ENCODE measurements around the gene LMF1. TPM values are rescaled to one million over a fixed set of nuclear protein-coding genes. Genes with fewer than 3 reads are reported as not detected.

Gene LMF1
- total RNA-seq, 1 donor from 2014 or later: 13.6 TPM

GRCh38 chr16:1002399-1003166 is 31.8 kb upstream of the LMF1 start:
- DNase-seq: no peak

- DNase-seq: no peak
These were observed 30.3 kb upstream of the LMF1 start for GRCh38 chr16:1001096-1001495.

GRCh38 chr16:1000608-1001007 is 29.8 kb upstream of the LMF1 start:
- no peak for DNase-seq

- DNase-seq: no peak
These were observed 28.9 kb upstream of the LMF1 start for GRCh38 chr16:999677-1000076.

DNA sequence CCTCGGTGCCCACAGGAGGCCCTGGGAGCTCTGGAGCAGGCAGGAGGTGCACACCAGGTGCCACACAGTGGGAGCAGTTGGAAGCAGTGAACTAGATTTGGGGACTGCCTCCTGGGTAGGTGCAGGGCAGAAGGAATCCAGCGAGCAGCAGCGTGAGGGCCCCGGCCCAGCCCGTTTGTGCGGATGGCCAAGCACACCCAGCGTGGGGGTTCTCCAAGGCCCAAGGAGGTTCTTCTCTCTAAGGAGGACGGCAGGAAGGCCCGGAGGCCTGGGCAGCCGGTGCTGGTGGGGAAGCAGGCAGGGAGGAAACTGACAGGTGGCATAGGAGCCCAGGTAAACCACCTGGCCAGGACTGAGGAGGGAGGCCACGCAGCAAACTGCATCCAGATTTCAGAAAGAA is 27.8 kb upstream of the LMF1 start:
- DNase-seq: no peak

- DNase-seq: no peak
These were observed 27.4 kb upstream of the LMF1 start for GRCh38 chr16:998211-998610.

DNA sequence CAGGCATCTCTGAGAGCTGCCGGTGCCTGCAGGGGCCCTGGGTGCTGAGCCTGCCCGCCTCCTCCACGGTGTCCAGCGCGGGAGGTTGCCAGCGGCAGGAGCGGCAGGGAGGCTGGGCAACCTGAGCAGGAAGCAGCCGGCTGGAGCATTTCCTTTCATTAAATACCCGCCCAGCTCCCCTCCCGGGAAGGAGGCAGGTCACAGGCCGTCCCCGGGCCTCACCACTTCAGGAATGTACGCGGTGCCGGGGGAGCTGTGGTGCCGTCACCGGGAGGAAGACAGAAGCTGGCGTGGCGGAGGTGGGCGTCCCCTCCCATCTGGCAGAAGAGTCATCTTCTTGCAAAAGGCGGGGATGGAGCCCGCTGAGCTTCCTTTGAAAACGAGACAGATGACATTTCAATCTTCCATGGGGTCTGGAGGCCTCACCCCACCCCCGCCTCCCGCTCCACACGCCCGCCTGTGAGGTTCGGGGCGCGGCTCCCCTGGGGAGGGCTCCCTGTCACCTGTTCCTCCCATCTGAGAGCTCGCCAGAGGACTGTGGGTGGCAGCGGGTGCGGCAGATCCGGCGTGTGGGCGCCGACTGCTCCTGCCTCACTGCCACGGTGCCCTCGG is 26.8 kb upstream of the LMF1 start:
- no peak for DNase-seq

DNA sequence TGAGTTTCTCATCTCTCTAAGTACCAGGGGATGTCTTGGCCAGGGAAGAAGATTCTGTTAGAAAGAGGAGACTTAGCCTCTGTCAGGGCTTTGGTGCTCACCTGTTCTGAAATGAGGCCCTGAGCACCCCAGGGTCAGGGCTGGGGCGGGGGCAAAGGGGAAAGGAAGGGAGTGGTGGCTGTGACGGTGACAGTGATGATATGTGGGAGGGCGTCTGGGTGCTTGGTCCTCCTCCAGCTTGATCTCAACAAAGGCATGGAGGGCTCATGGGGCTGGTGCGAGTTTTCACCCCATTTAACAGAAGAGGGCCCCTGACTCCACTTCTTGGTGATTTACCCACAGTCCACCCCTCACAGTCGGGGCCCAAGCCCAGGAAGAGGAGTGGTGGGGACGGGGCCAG is 25.9 kb upstream of the LMF1 start:
- no peak for DNase-seq

- DNase-seq: no peak
These were observed 25.0 kb upstream of the LMF1 start for GRCh38 chr16:995783-996182.

DNA sequence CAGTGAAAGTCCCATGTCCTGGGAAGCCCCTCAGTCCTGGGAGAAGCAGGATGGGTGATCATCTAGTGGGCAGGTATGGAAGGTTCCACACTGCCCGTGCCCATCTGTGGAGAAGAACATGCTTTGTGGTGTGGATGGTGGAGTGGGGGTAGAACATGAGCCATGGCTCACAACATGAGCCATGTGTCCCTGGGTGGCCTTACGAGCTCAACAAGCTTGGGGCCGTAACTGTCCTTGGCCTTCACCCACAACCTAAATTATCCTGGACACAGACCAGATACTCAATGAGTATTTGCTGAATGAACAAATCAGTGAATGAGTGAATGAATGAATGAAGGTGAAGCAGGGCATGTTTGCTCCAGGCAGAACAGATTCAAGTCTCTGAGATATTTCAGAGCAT is 24.3 kb upstream of the LMF1 start:
- DNase-seq: no peak

- no peak for DNase-seq
These were observed 22.9 kb upstream of the LMF1 start for GRCh38 chr16:993731-994130.

DNA sequence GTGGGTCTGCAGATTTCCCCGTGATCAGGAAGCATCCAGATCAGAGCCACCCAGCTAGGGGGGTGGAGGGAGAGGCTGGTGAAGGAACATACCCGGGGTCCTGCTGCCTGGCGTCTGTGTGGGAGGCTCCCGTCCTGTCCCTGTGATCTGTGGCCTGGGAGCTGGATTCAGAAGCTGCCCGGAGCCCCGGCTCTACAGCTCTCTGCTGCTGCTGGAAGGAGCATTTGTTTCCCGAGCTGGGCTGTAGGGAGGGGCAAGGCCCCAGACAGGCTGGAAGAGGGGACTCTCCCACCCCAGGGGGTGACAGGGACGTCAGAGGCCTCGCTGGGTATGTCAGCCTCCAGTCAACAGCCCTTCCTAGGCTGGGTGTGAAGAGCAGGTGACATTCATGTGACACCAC is 21.0 kb upstream of the LMF1 start:
- no peak for DNase-seq

DNA sequence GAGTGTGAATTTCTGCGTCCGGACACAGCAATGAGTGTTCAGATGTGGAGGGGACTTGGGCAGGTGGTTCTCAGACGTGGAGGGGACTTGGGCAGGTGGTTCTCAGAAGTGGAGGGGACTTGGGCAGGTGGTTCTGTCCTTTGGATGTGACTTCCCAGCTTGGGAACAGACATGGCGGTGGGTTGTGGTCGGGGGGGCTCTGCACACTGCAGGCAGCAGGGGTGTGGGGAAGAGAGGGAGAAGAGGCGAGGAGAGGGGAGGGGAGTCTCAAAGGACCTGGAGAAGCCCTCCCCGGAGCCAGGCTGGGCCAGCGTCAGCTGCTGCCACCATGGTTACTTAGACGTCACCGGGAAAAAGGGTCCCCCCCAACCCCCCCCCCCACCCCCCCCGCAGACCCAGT is 20.6 kb upstream of the LMF1 start:
- no peak for DNase-seq

DNA sequence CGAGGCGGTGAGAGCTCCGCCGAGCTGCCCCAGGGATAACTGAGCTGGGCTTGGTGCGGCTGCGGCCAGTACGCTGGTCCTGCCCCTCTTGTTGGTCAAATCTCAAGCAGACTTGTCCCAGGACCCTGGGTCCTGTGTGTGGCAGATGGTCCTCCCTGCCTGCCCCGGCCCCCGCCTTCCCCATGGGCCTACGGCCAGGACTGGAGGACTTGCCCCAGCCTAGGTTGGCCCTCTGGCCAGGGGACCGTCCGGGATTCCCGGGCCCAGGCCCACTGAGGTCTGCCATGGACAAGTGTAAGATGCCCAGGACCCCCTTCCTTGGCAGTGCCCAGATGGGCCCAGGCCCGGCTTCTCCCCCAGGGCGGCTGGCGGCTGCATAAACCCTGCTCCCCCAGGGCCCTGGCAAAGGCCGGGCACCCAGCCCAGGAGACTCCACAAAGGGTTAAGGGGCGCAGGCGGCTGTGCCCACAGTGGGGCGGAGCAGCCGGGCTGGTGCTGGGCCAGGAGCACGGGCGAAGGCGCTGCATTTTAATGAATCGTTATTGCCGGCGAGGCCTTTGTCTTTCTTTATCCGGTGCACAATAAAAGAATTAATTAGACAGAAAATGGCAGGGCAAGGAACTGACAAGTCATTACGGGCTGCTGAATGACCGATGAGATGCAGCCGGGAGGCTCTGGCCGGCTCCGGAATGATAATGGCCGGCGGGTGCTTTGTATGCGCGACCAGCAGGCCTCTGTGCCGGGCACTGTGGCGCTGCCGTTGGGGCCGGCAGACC is 19.9 kb upstream of the LMF1 start:
- no peak for DNase-seq

DNA sequence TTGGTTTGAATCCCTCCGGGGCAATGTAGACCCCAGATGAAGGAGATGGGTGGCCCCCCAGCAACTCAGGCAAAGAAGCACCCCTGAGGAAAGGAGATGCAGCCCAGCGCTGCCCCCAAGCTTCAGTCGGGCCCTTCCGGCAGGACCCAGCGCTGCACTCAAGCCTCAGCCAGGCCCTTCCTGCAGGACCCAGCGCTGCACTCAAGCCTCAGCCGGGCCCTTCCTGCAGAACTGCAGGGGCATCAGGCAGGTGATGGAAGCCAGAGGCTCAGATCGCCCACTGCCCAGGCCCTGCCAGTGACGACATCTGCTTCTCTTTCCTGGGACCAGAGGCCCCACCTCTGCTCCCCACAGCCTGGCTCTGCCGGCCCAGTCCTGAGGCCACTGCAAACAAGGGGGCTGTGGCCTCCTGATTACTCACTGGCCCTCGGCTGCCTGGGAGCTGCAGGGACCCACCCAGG is 18.6 kb upstream of the LMF1 start:
- no peak for DNase-seq

DNA sequence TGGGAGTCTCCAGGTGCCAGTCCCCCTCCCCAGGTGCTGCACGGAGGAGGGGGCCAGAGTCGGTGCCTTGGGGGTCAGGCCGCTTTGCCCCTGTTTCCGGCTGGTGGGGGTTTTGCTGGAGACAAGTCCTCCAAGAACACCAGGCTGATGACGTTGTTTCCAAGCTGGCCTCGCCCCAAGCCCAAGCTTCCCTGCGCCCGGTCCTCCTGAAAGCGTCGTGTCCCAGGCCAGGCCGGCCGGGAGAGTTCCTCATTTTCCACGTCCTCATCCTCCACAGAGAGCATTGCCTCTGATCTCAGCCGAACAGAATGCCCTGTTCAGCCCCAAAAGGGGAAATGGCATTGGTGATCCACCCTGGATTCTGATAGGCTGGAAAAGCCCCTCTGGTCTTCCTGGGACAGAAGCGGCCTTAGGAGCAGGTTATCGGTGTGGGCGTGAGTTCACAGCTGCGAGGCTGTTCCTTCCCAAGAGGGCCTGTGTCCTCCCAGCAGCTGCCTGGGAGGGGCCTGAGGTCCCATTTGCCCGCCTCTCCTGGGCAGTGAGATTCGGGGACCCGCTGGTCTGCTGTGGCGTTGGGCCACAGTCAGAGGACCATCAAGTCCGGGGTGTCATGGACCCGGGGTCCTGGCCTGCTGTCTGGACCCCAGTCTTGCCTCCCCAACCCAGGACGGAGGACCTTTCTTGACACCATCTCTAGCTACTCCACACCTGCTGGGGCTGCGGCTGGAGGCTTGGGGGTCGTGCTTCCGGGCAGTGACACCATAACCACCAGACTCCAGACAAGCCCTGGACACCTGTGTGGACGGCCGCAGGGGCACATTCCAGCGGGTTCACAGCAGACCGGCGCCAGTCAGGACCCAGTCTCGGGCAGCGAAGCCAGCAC is 17.9 kb upstream of the LMF1 start:
- no peak for DNase-seq

GRCh38 chr16:987906-988305 is 17.1 kb upstream of the LMF1 start:
- DNase-seq: no peak

DNA sequence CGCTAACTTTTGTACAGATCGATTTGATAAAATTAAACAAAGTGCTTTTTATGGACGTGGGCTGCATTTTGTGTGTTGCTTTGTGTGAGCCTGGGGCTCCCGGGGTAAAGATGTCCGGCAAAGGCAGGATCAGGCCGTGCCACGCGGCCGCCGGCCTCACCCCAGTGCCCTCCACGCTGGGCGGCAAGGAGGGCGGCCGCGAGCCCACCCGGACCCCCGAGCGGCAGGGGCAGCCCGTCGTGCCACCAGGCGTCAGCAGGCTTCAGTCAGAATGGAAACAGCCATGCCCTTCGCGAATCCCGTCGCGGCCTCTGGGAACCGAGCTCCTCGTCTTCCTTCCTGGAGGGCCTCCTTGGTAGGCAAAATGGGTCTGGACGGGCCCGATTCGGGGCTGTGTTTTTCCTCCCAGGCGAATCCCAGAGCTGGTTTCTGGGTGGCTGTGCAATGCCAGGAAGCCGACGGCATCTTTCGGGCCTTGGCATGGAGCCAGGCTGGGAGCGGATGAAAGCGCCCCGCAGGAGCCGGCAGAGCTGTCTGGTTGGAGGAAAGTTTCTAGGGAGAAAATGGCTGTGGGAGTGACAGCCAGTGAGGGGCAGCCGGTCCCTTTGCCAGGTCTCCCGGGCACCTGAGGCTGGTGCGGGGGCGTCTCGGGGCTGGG is 16.3 kb upstream of the LMF1 start:
- no peak for DNase-seq

- no peak for DNase-seq
These were observed 15.6 kb upstream of the LMF1 start for GRCh38 chr16:986411-986810.

GRCh38 chr16:985646-986400 is 15.0 kb upstream of the LMF1 start:
- DNase-seq: no peak

All from skin of body (tissue), 2 donors.